Stromal cell of bone marrow (primary cell): ENCODE measurements around the gene KCNF1.

Experiments
- DNase-seq: peaks from one replicate; pipeline ENCODE4 v3.0.0-alpha.2; 2012; ENCODE audit warnings: low read depth

Gene KCNF1

GRCh38 chr2:10947005-10947440 lies 35.3 kb downstream of the KCNF1 start:
- DNase-seq: peak; percentile 28

DNA sequence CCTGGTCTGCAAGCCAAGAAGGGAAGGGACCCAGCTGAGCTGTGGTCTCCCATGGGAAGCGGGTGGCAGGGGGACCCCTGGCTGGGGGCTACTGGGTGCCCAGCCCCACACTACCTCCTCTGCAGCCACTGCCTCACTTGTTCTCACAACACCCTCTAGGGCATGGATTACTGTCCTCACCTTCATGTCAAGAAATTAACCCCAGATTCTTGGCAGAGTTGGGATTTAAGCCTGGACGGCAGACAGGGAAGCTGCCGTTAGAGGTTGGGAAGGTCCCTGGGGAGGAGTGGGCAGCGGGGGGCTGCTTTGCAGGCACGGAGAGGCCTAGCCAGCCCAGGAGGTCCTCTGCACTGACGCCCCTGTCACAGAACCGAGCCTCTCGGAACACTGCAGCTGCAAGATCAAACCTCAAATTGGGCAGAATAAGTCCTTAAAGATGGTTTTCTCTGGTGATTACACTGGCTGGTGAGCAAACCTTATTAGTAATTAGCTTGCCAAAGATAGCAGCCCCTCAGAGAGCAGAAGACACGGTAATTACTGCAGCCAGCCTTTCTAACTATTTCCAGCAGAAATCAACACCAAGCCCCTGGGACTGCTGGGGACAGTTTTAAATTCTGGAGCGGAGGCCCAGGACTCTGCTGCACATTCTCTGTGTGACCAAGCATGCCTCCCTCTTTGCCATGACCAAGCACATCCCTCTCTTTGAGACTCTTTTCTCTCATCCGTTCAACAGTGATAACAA lies 35.9 kb downstream of the KCNF1 start:
- no peak for DNase-seq

- DNase-seq: no peak
These were observed 36.4 kb downstream of the KCNF1 start for GRCh38 chr2:10948188-10948564.

- DNase-seq: no peak
These were observed 37.0 kb downstream of the KCNF1 start for GRCh38 chr2:10948606-10949230.

DNA sequence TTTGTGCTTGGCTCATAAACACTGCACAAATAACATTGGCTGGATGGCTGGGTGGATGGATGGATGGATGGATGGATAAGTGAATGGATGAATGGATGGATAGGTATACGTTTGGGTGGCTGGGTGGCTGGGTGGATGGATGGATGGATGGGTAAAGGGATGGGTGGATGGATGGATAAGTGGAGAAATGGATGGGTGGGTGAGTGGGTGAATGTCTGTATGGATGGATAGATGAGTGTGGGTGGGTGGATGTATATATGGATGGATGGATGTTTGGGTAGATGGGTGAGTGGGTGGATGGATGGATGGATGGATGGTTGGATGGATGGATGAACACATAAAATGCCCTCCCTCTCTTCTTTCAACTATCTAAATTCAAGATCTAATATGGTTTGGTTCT lies 38.1 kb downstream of the KCNF1 start:
- DNase-seq: no peak

- DNase-seq: no peak
These were observed 40.1 kb downstream of the KCNF1 start for GRCh38 chr2:10951558-10952414.

- no peak for DNase-seq
These were observed 42.7 kb downstream of the KCNF1 start for GRCh38 chr2:10954416-10954815.

DNA sequence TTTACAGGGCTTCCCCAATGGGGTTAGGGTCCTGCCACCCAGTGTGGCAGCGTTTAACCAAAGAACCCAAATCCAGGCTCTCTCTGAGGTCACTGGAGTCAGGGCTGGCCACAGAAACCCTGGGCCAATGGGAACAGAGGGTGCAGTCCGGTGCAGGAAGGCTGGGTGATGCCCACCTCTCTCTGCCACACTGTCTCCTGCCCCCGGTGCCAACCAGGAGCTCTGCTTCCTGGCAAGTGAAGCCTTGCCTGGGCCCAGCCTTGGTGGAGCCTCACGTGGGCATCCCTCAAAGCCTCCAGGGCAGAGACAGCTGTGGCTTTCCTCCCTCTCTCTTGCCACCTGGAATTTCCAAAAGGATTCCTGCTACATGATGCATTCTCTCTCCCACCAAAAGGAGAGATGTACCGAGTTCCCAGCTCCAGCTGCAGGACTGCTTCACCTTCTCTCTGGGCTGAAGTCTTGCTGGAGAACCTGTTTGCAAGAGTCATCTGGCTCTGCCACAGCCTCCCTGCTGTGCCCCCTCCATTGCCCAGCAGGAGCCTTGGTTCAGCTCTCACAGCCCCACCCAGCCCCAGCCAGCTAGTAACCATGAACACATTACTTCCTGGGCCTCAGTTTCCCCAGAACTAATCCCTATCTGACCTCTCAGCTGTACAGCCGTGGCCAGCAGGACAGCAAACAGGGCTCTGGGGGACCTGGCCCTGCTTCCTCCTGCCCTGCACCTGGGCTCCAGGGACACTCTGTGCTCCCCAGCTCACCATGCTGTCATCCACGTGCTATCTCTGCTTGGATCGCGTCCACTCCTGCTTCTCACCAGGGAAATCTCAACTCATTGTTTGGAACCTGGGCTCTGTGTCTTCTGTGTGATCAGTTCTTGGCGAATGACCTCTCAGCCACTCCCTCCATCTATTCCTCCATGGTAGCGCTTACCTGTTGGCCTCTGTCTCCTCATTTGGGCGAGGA lies 43.4 kb downstream of the KCNF1 start:
- no peak for DNase-seq

GRCh38 chr2:10956006-10956790 lies 44.5 kb downstream of the KCNF1 start:
- DNase-seq: no peak

DNA sequence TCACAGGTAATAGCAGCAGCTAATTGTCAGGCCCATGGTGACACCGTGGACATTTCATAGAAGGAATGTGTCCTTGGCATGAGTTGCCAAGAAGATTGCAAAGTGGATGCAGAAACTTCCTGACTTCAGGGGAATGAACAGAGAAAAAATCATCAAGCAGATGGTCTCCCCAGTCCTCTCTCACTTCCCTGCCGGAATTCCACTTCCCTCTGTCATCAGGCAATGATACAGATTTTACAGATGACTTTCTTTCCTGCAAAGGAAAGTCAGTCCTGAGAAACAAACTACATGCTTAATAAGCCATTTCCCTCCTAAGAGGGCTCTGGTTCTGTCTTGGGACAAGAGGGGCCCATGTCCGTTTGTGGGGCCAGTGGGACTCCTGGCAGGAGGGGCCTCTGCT lies 45.7 kb downstream of the KCNF1 start:
- DNase-seq: no peak

DNA sequence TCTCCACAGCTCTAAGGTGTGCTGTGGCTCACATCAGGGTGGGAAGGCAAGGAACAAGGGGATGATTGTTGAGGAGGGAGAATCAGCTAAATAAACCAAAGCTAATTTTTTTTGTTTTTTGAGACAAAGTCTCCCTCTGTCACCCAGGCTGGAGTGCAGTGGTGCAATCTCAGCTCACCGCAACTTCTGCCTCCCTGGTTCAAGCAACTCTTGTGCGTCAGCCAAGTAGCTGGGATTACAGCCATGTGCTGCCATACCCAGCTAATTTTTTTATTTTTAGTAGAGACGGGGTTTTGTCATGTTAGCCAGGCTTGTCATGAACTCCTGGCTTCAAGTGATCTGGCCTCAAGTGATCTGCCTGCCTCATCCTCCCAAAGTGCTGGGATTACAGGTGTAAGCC lies 46.7 kb downstream of the KCNF1 start:
- peak; percentile 38 for DNase-seq

DNA sequence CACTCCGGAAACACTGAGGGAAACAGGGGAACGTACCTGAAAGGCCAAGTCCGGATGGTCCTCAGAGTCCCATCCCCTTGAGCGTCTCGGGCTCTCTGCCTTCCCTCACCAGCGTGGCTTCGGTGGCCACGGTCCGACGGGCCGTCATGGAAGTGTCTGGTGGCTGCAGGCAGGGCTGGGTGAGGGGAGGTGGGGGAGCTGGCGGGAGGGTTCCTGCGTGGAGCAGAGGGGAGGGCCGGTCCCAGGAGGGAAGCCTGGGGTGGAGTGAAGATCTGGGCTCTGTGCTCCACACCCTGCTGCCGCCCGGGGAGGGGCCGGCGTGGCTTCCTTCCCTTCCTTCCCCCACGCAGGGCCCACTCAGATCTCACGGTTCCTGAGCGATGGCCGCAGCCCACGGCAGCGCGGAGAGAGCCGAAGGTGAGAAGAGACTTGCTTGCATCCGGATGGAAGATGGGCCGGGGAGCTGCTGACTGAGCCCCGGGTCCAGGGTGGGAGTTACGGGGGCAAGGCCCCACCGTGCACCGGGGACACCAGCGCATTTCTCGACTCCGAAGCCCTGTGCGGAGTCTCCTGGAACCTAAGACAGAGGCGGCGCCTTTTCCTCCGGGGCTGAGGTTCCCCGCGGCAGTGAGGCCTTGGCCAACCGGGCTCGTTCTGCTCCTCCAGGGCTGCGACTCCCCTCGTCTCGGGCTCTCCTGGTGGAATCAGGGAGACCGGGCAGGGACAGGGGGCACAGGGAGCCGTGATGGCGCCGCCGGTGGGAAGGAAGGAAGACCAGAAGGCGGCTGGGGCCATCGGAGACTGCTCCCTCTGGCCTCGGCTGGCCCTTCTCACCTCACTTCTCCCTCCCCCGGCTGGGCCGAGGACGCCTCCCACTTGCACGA lies 49.1 kb downstream of the KCNF1 start:
- DNase-seq: no peak

DNA sequence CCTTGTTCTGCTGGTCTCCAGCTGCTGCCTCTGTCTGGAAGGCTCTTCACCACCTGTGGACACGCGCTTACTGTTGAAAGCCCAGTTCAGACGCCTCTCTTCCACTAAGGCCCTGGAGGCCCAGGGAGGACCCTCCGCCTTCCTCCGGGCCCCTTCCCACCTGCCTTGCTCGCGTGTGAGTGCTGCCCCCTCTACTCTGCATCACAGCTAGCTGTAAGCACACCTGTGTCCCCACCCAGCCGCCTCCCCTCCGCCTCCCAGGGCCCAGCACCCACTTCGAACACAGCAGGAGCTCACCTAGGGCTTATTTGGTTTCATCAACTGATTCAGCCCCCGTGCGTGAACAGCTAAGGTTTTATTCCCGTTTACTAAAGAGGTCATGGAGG lies 49.7 kb downstream of the KCNF1 start:
- DNase-seq: no peak

DNA sequence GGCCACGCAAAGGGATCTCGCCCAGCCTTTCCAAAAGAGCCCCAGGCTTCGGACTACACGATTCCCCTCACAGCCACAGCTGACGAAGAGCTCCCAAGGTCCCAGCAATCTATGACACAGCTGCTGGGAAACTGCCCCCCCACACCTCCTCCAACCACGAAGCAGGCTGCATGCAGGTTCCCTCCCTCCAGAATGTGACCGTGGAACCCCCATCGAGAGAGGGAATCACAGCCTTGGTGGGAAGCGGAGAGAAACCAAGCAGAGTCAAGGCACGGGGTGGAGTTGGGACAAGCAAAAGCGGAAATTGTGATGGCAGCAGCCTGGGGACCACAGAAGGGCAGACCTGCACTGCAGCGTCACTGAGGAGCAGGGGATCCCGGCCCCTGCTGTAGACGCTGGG lies 50.3 kb downstream of the KCNF1 start:
- DNase-seq: no peak

- DNase-seq: no peak
These were observed 51.4 kb downstream of the KCNF1 start for GRCh38 chr2:10963155-10963554.
